Glutamatergic neuron (in vitro differentiated cells): ENCODE data around the gene C10orf53. TPM values are rescaled to one million over a fixed set of nuclear protein-coding genes. Genes with fewer than 3 reads are reported as not detected.

Experiments used
- DNase-seq: peaks from one replicate; pipeline ENCODE4 v3.0.0; 2022
- H3K27ac Mint-ChIP-seq: one replicate; pipeline ENCODE4 v1.8.0; 2020; ENCODE audit warnings: mild to moderate bottlenecking, mixed read lengths, inconsistent platforms; ENCODE audit not compliant: unreplicated experiment
- H3K27me3 Mint-ChIP-seq: one replicate; pipeline ENCODE4 v1.8.0; 2020; ENCODE audit warnings: mild to moderate bottlenecking, moderate library complexity, mixed read lengths, inconsistent platforms; ENCODE audit not compliant: unreplicated experiment
- H3K36me3 Mint-ChIP-seq: one replicate; pipeline ENCODE4 v1.8.0; 2020; ENCODE audit warnings: mild to moderate bottlenecking, mixed read lengths, inconsistent platforms; ENCODE audit not compliant: unreplicated experiment
- H3K4me1 Mint-ChIP-seq: one replicate; pipeline ENCODE4 v1.8.0; 2020; ENCODE audit warnings: mild to moderate bottlenecking, low read depth, mixed read lengths, inconsistent platforms; ENCODE audit not compliant: unreplicated experiment
- H3K4me3 Mint-ChIP-seq: one replicate; pipeline ENCODE4 v1.8.0; 2020; ENCODE audit warnings: mild to moderate bottlenecking, mixed read lengths, inconsistent platforms; ENCODE audit not compliant: unreplicated experiment
- H3K9me3 Mint-ChIP-seq: one replicate; pipeline ENCODE4 v1.8.0; 2020; ENCODE audit warnings: mild to moderate bottlenecking, moderate library complexity, mixed read lengths, inconsistent platforms; ENCODE audit not compliant: unreplicated experiment
- total RNA-seq: library from RNA; stranded (reverse); fragmentation: NEBNext Ultra II Directional; extraction: Animal tissue kit (Norgen Biotek cat#: 25700); gene quantifications from one replicate; pipeline ENCODE4 v1.2.1, GENCODE V29; 2021; ENCODE audit not compliant: unreplicated experiment
- TF ChIP-seq, protein P1 (sequence below): fragments of 200-600 bp; sonication (generic); IDR thresholded peaks from one replicate; pipeline ENCODE4 v1.5.0; 2021; ENCODE audit not compliant: partially characterized antibody, unreplicated experiment

Gene C10orf53
- total RNA-seq, 1 donor from 2014 or later = 0.25 TPM

DNA sequence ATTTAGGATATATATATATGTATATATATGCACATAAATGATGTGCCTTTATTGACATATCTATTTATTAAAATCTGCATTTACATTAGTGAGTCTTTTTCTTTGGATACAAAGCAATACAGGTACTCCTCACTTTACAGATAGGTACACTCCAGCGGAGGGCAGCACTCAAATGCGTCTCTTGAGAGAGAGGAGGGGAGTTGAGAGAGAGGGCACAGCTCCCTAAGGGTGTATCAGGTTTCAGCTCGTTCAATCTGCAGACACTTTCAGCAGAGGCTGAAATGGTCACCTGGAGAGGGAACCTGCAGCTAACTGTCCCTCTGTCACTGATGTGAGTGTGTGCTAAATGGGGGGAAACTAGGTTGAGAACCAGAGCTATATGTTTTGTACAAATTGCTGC lies 21.5 kb downstream of the C10orf53 start:
- Mint-ChIP-seq H3K36me3 (peaks cover 20% of the 10 kb centered on the region), H3K4me3 (no peak overlapping the region), H3K9me3 (no peaks in the 10 kb centered on the region), H3K27ac (no peak overlapping the region), H3K27me3 (peaks cover 6% of the 10 kb centered on the region), H3K4me1 (no peaks in the 10 kb centered on the region)
- no peak for DNase-seq
- TF ChIP-seq, protein P1, sequence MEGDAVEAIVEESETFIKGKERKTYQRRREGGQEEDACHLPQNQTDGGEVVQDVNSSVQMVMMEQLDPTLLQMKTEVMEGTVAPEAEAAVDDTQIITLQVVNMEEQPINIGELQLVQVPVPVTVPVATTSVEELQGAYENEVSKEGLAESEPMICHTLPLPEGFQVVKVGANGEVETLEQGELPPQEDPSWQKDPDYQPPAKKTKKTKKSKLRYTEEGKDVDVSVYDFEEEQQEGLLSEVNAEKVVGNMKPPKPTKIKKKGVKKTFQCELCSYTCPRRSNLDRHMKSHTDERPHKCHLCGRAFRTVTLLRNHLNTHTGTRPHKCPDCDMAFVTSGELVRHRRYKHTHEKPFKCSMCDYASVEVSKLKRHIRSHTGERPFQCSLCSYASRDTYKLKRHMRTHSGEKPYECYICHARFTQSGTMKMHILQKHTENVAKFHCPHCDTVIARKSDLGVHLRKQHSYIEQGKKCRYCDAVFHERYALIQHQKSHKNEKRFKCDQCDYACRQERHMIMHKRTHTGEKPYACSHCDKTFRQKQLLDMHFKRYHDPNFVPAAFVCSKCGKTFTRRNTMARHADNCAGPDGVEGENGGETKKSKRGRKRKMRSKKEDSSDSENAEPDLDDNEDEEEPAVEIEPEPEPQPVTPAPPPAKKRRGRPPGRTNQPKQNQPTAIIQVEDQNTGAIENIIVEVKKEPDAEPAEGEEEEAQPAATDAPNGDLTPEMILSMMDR = no peak

DNA sequence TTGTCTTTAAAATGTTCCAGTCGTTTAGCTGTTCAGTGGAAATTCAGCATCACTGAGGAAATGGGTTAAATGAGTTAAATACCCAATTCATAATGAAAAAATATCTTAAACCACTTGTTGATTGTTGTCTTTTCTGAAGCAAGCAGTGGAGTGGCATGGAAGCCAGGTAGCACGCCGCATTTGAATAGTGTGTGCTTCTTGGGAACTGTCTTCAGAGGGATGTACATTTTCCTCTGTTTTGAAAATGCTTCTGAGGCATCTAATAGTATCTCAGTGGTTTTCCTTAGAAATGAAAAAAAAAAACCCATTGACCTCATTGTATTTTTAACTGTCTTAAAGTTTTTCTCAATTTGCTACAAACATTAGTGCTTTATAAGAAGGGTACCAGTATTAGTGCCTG lies 28.1 kb downstream of the C10orf53 start:
- TF ChIP-seq, protein P1 = no peak
- Mint-ChIP-seq H3K27ac (no peak overlapping the region), H3K4me1 (peaks cover 5% of the 10 kb centered on the region), H3K9me3 (no peaks in the 10 kb centered on the region), H3K4me3 (no peak overlapping the region), H3K36me3 (peaks cover 20% of the 10 kb centered on the region), H3K27me3 (peaks cover 2% of the 10 kb centered on the region)
- DNase-seq = no peak

DNA sequence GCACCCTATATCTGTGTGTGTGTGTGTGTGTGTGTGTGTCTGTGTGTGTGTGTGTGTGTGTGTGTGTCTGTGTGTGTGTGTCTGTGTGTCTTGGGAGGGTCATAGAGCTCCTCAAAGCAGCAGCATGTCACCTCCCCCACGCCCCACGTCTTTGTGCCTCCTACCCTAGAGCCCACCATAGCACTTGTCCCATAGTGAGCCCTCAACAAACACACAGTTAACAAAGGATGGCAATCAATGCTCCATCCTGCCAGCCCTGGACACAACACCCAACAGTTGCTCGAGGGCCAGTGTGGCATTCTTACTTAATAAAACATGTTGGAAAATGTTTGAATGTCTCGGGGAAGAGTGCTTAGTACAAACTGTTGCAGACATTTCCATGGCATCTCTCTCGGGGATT lies 30.5 kb downstream of the C10orf53 start:
- Mint-ChIP-seq H3K27me3 (peaks cover 2% of the 10 kb centered on the region), H3K4me3 (no peak overlapping the region), H3K4me1 (peaks cover 5% of the 10 kb centered on the region), H3K27ac (no peak overlapping the region), H3K9me3 (peaks cover 3% of the 10 kb centered on the region), H3K36me3 (peaks cover 19% of the 10 kb centered on the region)
- TF ChIP-seq, protein P1 = no peak
- DNase-seq = no peak

DNA sequence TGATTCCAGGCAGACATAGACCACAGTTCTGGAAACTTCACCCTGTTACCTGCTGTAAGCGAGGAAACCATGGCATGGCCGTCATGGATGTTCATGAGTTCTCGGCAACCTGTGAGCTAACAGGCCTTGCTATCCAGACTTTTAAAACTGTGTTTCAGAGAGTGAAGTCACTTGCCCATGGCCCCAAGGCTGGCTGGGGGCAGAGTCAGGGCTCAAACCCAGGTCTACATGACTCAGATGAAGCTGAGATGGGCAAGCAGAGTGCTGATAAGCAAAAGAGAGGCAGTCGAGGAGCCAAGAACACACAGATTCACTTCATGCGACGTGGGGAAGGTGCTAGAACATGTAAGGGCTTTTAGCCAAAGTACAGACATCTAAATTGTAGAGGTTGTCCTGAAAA lies 31.5 kb downstream of the C10orf53 start:
- Mint-ChIP-seq H3K36me3 (peaks cover 14% of the 10 kb centered on the region), H3K9me3 (peaks cover 3% of the 10 kb centered on the region), H3K4me1 (peaks cover 5% of the 10 kb centered on the region), H3K4me3 (no peak overlapping the region), H3K27ac (no peak overlapping the region), H3K27me3 (peaks cover 2% of the 10 kb centered on the region)
- TF ChIP-seq, protein P1 = no peak
- no peak for DNase-seq

DNA sequence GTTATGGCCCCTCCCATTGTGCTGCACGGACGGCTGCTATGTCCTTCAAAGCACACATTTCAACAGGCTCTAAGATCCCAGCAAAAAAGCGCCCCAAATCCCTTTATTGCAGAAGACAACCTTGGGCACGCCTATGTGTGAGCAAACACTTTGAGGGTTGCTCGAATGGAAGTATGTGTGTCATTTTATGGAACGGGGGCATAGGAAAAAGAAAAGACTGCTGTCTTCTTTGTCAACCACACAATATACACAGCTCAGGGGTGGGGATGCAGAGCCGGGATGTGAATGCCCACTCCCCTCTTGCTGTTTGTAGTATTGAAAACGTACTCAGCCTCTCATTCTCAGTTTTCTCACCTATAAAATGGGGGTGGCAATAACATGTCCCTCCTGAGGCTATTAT lies 32.0 kb downstream of the C10orf53 start:
- peaks cover 2% of the 10 kb centered on the region for H3K27me3 Mint-ChIP-seq
- no peak overlapping the region for H3K27ac Mint-ChIP-seq
- H3K36me3 Mint-ChIP-seq = peaks cover 17% of the 10 kb centered on the region
- H3K4me1 Mint-ChIP-seq = peaks cover 5% of the 10 kb centered on the region
- no peak for DNase-seq
- peaks cover 3% of the 10 kb centered on the region for H3K9me3 Mint-ChIP-seq
- H3K4me3 Mint-ChIP-seq = no peak overlapping the region
- TF ChIP-seq, protein P1 = no peak
